ENCODE measurements around the gene ADGRD1.

Gene ADGRD1

GRCh38 chr12:131088701-131089530 is 135.2 kb downstream of the ADGRD1 start:
- no peak overlapping the region for H3K4me3 ChIP-seq (ENCODE audit: low read depth, low read length)
- TF ChIP-seq CTCF (IDR thresholded peaks at IDR 0.05; ENCODE audit: low read depth, low read length), result no peak

GRCh38 chr12:131089531-131090273 is 136.0 kb downstream of the ADGRD1 start:
- no peak for TF ChIP-seq CTCF (IDR thresholded peaks at IDR 0.05; ENCODE audit: low read depth, low read length)

GRCh38 chr12:131090274-131091210 is 136.8 kb downstream of the ADGRD1 start:
- TF ChIP-seq CTCF (IDR thresholded peaks at IDR 0.05; ENCODE audit: low read depth, low read length), result no peak

More at GRCh38 chr12:131089531-131090273, 136.0 kb downstream of the ADGRD1 start:
- no peak overlapping the region for H3K4me3 ChIP-seq (ENCODE audit: low read depth, low read length)

GRCh38 chr12:131091413-131091975 is 137.8 kb downstream of the ADGRD1 start:
- H3K4me3 ChIP-seq (ENCODE audit: low read depth, low read length), result no peak overlapping the region
- no peak for TF ChIP-seq CTCF (IDR thresholded peaks at IDR 0.05; ENCODE audit: low read depth, low read length)

More at GRCh38 chr12:131090274-131091210, 136.8 kb downstream of the ADGRD1 start:
- no peak overlapping the region for H3K4me3 ChIP-seq (ENCODE audit: low read depth, low read length)

GRCh38 chr12:131091976-131092691 is 138.4 kb downstream of the ADGRD1 start:
- TF ChIP-seq CTCF (IDR thresholded peaks at IDR 0.05; ENCODE audit: low read depth, low read length), result no peak
- no peak overlapping the region for H3K4me3 ChIP-seq (ENCODE audit: low read depth, low read length)

- TF ChIP-seq CTCF (IDR thresholded peaks at IDR 0.05; ENCODE audit: low read depth, low read length), result no peak
- no peak overlapping the region for H3K4me3 ChIP-seq (ENCODE audit: low read depth, low read length)
These were observed 139.3 kb downstream of the ADGRD1 start for GRCh38 chr12:131092901-131093603.

Data from WI38 (cell line).